Calu3 (cell line): ENCODE results near the gene RBM38. TPM values are rescaled to one million over a fixed set of nuclear protein-coding genes. Genes with fewer than 3 reads are reported as not detected.

Experiments
- BruUV-seq: library from RNA; stranded (reverse); fragments of 400-500 nt; replicated peaks from 2 replicates; lab custom pipeline; 2021; lab: Mats Ljungman, UMichigan
- CTCF ChIA-PET: fragments of 300-600 bp; sonication (Branson Sonifier 250); formaldehyde crosslinking; loops from one replicate; lab custom pipeline; 2022; ENCODE audit warnings: antibody characterized with exemption; lab: Charles Lee
- DNase-seq: peaks from one replicate; pipeline ENCODE4 v3.0.0; 2022
- H3K27ac Mint-ChIP-seq: one replicate; pipeline ENCODE4 v1.8.0; 2022; ENCODE audit warnings: mixed read lengths; ENCODE audit not compliant: unreplicated experiment
- H3K27me3 Mint-ChIP-seq: one replicate; pipeline ENCODE4 v1.8.0; 2022; ENCODE audit warnings: mixed read lengths; ENCODE audit not compliant: unreplicated experiment
- H3K36me3 Mint-ChIP-seq: one replicate; pipeline ENCODE4 v1.8.0; 2022; ENCODE audit warnings: mild to moderate bottlenecking, moderate library complexity, mixed read lengths; ENCODE audit not compliant: insufficient read depth, unreplicated experiment
- H3K4me1 Mint-ChIP-seq: one replicate; pipeline ENCODE4 v1.8.0; 2022; ENCODE audit warnings: mild to moderate bottlenecking, low read depth, mixed read lengths; ENCODE audit not compliant: unreplicated experiment
- H3K4me3 Mint-ChIP-seq: one replicate; pipeline ENCODE4 v1.8.0; 2022; ENCODE audit warnings: mild to moderate bottlenecking, low read depth, moderate library complexity, mixed read lengths; ENCODE audit not compliant: unreplicated experiment
- H3K9me3 Mint-ChIP-seq: one replicate; pipeline ENCODE4 v1.8.0; 2022; ENCODE audit warnings: low read depth, mixed read lengths; ENCODE audit not compliant: unreplicated experiment
- intact Hi-C: fragments of 100-400 bp; cut with micrococcal nuclease; formaldehyde crosslinking; loops from one replicate; pipeline ENCODE4 v1.10.0; 2022; ENCODE audit not compliant: unreplicated experiment
- total RNA-seq: library from RNA; stranded (reverse); gene quantifications from 2 replicates; pipeline ENCODE4 v1.2.3, GENCODE V29; 2022
- TF ChIP-seq, protein P1 (sequence below): fragments of 200-600 bp; IDR thresholded peaks from one replicate; pipeline ENCODE4 v1.8.0; 2022; ENCODE audit warnings: antibody characterized with exemption; ENCODE audit not compliant: unreplicated experiment

RBM38 gene
- total RNA-seq, 1 experiment from 2014 or later = 29.5 TPM

DNA sequence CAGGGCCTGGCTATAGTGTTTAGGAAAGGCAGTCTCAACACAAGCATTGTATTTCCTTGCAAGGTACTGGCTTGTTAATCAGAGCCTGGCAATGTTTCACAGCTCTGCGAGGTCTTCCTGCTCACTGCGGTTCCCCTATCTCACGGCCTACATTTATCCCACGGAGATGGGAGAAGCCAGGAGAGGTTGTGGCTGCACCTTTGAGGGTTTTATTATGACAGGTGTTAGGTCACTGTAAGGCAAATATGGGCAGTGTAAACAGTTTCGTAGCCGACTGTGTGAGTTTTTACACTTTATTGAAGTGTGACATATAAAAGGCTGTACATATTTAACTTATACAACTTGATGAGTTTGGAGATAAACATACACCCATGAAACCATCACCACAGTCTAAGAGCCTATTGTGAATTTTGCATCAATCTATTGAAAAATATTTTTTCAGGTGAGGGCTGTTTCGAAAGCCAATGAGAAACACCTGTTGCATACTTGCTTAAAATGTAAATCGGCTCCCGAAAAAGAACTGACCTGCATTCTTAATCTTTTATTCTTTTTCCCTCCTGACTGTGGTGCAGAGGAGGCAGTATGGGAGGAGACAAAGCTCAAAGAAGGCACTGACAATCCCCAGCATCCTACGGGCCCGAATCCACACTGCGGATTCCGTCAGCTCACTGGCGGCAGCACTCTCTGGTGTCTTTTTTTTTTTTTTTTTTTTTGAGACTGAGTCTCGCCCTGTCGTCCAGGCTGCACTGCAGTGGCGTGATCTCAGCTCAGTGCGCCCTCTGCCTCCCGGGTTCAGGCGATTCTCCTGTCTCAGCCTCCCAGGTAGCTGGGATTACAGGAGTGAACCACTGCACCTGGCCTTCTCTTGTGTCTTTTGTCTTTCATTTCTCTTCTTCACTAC, 7.5 kb upstream of the RBM38 start:
- no peaks in the 10 kb centered on the region for H3K9me3 Mint-ChIP-seq
- peaks cover 21% of the 10 kb centered on the region for H3K36me3 Mint-ChIP-seq
- intact Hi-C loops = loop anchor here (2.0 to 10.0 kb wide), 2 partner anchors 35 to 211 kb away; no protein-coding TSS in a partner anchor
- no peak for DNase-seq
- CTCF ChIA-PET = interaction anchor here (0.5 to 0.6 kb wide), 2 partner anchors 10 to 115 kb away, joined by 3 read pairs; no protein-coding TSS in a partner anchor
- H3K27me3 Mint-ChIP-seq = no peaks in the 10 kb centered on the region
- no peak overlapping the region for H3K27ac Mint-ChIP-seq
- H3K4me3 Mint-ChIP-seq = no peak overlapping the region
- TF ChIP-seq, protein P1, sequence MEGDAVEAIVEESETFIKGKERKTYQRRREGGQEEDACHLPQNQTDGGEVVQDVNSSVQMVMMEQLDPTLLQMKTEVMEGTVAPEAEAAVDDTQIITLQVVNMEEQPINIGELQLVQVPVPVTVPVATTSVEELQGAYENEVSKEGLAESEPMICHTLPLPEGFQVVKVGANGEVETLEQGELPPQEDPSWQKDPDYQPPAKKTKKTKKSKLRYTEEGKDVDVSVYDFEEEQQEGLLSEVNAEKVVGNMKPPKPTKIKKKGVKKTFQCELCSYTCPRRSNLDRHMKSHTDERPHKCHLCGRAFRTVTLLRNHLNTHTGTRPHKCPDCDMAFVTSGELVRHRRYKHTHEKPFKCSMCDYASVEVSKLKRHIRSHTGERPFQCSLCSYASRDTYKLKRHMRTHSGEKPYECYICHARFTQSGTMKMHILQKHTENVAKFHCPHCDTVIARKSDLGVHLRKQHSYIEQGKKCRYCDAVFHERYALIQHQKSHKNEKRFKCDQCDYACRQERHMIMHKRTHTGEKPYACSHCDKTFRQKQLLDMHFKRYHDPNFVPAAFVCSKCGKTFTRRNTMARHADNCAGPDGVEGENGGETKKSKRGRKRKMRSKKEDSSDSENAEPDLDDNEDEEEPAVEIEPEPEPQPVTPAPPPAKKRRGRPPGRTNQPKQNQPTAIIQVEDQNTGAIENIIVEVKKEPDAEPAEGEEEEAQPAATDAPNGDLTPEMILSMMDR = no peak
- no peaks in the 10 kb centered on the region for H3K4me1 Mint-ChIP-seq
- no TSS peak for BruUV-seq

DNA sequence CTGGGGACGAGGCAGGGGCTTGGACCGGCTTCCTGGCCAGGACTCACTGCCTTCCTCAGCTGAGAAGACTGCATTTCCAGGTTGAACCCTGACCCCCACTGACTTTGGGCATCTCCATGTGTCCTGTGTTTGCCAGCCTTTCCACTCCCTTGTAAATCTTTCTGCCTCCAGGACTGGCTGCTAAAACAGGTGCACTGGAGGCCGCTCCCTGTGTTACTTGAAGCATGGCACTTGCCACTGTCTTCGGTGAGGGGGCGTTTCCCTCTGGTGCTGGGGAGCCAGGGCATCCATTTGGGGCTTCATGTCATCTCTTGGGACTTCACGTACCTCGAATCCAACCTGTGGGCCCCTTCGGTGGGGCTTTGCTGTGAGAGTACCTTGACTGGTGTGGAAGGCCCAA, 6.7 kb upstream of the RBM38 start:
- peaks cover 25% of the 10 kb centered on the region for H3K36me3 Mint-ChIP-seq
- no peak overlapping the region for H3K4me3 Mint-ChIP-seq
- CTCF ChIA-PET = no interaction called here
- BruUV-seq = no TSS peak
- DNase-seq = no peak
- TF ChIP-seq, protein P1 = no peak
- H3K4me1 Mint-ChIP-seq = no peaks in the 10 kb centered on the region
- H3K9me3 Mint-ChIP-seq = no peaks in the 10 kb centered on the region
- intact Hi-C loops = loop anchor here (10.0 kb wide), 1 partner anchor 210 kb away; no protein-coding TSS in a partner anchor
- no peaks in the 10 kb centered on the region for H3K27me3 Mint-ChIP-seq
- no peak overlapping the region for H3K27ac Mint-ChIP-seq

DNA sequence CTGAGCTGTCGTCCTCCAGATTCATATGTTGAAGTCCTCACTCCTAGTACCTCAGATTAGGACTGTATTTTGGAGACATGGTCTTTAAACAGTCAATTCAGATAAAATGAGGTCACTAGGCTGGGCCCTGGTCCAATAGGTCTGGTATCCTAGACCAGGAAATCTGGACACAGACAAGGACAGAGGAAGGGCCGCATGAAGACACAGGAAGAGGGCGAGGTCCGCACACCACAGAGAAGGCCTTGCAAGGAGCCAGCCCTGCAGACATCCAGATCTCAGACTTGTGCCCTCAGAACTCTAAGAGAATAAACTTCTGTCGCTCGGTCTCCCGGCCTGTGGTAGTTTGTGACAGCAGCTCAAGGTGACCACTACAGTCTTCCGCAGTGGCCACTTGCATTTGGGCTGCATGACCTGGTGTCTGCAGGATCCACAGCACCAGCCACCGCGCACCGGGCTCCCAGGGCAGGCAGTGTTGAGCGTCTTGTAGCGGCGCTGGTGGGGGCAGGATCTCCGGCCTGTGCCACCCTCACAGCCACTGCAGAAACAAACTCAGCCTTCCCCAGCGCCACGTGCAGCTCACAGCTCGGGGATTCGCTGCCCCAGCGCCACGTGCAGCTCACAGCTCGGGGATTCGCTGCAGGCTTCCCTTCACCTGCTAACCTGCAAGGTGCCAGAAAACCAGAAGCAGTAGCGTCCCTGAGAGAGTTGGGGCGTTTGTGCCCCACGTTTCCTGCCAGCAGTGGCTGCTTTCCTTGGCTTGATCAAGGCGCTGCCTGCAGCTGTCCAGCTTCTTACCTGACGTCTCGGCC, 6.0 kb upstream of the RBM38 start:
- intact Hi-C loops = loop anchor here (5.0 to 10.0 kb wide), 2 partner anchors 52 to 210 kb away; no protein-coding TSS in a partner anchor
- peaks cover 26% of the 10 kb centered on the region for H3K36me3 Mint-ChIP-seq
- H3K27ac Mint-ChIP-seq = no peak overlapping the region
- DNase-seq = no peak
- no peaks in the 10 kb centered on the region for H3K4me1 Mint-ChIP-seq
- H3K9me3 Mint-ChIP-seq = no peaks in the 10 kb centered on the region
- no peaks in the 10 kb centered on the region for H3K27me3 Mint-ChIP-seq
- TF ChIP-seq, protein P1 = no peak
- BruUV-seq = no TSS peak
- H3K4me3 Mint-ChIP-seq = no peak overlapping the region
- CTCF ChIA-PET = no interaction called here

DNA sequence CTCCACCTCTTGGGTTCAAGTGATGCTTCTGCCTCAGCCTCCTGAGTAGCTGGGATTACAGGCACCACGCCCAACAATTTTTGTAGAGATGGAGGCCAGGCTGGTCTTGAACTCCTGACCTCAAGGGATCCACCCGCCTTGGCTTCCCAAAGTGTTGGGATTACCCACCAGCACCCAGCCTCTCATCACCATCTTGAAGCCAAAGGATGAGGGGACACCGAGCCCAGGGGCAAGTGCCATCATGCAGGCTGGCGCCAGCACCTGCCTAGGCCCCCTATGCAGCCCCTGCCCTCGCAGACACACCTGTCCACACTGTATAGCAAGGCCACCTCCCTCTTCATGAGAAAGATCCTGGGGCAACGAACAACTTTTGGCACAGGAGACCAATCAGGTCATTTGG, 5.3 kb upstream of the RBM38 start:
- H3K36me3 Mint-ChIP-seq = peaks cover 30% of the 10 kb centered on the region
- intact Hi-C loops = loop anchor here (5.0 to 10.0 kb wide), 2 partner anchors 51 to 209 kb away; no protein-coding TSS in a partner anchor
- H3K27ac Mint-ChIP-seq = no peak overlapping the region
- no peaks in the 10 kb centered on the region for H3K9me3 Mint-ChIP-seq
- H3K27me3 Mint-ChIP-seq = no peaks in the 10 kb centered on the region
- TF ChIP-seq, protein P1 = no peak
- no peak overlapping the region for H3K4me3 Mint-ChIP-seq
- H3K4me1 Mint-ChIP-seq = no peaks in the 10 kb centered on the region
- no peak for DNase-seq
- CTCF ChIA-PET = no interaction called here
- BruUV-seq = no TSS peak
